Skeletal muscle tissue (tissue), 2 donors: ENCODE data around the gene GOLGA8F. TPM values are rescaled to one million over a fixed set of nuclear protein-coding genes. Genes with fewer than 3 reads are reported as not detected.

Source experiments
- small RNA-seq: library from RNA; depleted of rRNA; stranded (forward); fragments of <200 nt; gene quantifications from one replicate; pipeline ENCODE3, GENCODE V24; 2014
- total RNA-seq: library from RNA; depleted of rRNA; stranded (reverse); fragments of >200 nt; gene quantifications from one replicate; pipeline ENCODE4 v1.2.3, GENCODE V29; 2014

The GOLGA8F gene
- total RNA-seq, 1 donor from 2014 or later = not detected

Small RNA genes lying within 50 kb of the gene (small RNA-seq; reads per million reads assigned to genes)
- gene AC091304.5 = not detected
- not detected for gene AC091304.6
- not detected for gene AC091304.9
- not detected for gene MIR4509-2
- not detected for gene RN7SL238P

Other genes with a start within 250 kb of the GOLGA8F start
- gene HERC2, start 56.5 kb upstream of the GOLGA8F start, total RNA-seq = 56.4 TPM
- not detected for gene GOLGA6L24, start 20.6 kb upstream of the GOLGA8F start, total RNA-seq
- not detected for gene GOLGA8G, start 154.3 kb downstream of the GOLGA8F start, total RNA-seq
- not detected for gene GOLGA6L25, start 174.9 kb downstream of the GOLGA8F start, total RNA-seq